GM19099 (cell line): Measurements from ENCODE around the gene MLLT6.
A peak's percentile ranks its signal among the peaks of the same experiment; 100 is the strongest.

Source experiments
- POLR2A ChIP-seq: IDR thresholded peaks from 3 replicates; pipeline ENCODE4 v1.6.1; 2011; ENCODE audit warnings: low read depth; ENCODE audit not compliant: insufficient read length; ENCODE audit errors: extremely low read depth

Gene MLLT6

DNA sequence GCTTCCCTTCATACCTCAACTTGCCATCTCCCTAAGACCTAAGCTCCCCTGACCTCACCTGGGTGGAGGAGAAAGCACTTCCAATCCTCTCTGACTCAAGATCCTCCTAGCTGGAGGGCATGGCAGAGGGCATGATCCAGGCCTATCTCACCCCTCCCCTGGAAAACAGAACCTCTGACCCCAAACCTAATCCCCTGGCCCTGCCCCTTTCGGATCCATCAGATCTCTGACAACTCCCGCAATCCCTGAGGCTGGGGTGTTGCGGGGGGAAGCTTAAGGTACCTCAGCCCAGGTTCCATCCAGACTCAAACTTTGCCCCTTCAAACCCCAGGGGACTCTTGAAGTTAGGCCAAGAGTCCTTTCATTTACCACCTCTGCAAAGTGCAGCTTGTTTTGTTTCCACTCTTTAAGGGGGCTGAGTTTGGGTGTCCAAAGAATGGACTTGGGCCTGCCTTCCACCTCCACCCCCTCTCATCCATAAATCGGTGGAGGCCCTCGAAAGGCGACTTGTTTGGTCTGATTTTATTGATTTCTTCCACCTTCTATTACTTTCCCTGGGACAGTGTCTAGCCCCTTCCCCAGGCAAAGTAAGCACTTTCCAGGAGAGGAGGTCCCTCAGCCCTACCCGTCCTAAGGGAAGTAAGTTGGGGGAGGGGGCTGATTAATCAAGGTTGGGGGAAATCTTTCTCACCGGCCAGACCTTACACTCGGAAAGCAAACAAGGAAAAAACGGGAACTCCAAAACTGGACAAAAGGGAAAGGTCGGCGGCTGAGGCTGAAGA lies 32.9 kb upstream of the MLLT6 start:
- TF ChIP-seq POLR2A, result no peak

GRCh38 chr17:38672788-38673706 lies 32.0 kb upstream of the MLLT6 start:
- no peak for TF ChIP-seq POLR2A

GRCh38 chr17:38673707-38674013 lies 31.4 kb upstream of the MLLT6 start:
- no peak for TF ChIP-seq POLR2A

- TF ChIP-seq POLR2A, result no peak
These were observed 30.9 kb upstream of the MLLT6 start for GRCh38 chr17:38674014-38674748.

DNA sequence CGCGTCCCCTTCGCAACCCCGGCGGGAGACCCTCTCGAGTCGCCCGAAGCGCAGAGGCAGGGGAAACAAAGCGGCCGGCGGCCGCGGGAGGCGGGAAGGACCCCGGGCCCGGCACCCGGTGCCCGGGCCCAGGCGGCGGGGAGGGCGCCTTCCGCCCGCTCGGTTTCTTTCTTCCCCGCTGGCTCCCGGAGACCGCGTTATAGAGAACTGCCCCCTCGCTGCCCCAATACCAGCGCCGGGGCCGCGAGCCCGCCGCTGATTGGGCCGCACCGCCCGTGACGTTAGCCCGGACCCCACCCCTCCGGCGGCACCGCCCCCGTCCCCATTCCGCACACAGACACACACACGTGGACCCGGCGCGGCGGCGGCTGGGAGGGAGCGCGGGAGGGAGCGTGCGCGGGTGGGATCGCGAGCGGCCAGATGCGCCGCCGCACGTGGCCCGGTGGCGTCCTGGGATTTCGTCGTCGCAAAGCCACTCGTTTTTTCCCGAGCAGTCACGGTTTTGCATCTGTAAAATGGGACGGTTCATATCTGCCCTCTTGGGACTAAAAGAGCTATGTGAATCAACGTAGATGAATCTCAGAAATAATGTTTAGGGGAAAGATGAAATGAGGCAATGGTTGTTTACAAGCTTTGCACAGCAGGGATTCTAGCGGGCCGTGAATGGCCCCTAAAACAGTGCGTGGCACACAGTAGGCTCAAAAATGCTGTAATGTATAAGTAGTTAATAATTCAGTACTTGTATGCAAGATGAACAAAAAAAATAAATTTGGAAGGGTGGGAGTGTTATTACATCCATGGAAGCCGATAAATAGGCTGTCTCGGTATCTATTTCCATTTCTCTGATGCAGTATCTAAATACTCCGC lies 30.1 kb upstream of the MLLT6 start, which contains the start of gene EPOP:
TSS of gene EPOP (minus strand) at position 209 of the 867 bp plus-strand sequence. CDS start 462 bp downstream, outside the sequence.
- TF ChIP-seq POLR2A, result peak; percentile 23

DNA sequence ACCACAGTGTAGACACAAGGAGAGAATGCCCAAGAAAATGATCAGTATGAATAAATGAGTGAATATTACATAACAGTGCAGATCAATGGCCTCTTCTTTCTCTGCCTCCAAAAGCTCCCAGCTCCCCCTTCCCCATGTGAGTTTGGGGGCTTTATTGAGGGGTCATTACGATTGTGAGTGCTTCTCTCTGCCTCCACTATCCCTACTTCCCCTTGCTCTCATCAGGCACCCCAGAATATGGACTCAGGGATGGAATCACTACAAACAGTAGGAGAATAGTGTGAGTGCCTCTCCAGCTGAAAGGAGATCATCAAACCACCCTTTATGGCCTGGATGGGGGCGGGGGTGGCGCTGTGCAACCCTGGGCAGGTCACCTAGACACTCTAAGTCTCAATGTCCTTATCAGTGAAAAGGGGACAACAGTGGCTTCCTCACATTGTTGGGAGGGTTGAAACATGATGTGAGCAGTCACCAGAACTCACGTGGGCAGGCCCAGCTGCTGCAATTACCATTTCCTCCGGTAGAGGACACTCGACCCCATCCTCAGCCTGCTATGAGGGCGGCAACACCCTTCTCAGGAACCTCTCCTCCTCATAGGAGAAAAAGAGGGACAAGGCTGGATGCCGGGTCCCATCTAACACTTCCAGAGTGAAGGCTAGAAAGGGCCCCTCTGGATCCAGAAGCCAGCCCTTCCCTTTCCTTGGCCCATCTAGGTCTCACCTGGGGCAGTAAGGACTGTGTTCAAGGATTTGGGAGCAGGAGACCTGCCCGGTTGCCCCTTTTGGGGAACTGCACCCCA lies 28.2 kb upstream of the MLLT6 start:
- TF ChIP-seq POLR2A, result no peak

GRCh38 chr17:38677819-38678218 lies 27.3 kb upstream of the MLLT6 start:
- TF ChIP-seq POLR2A, result no peak

GRCh38 chr17:38681096-38681495 lies 24.0 kb upstream of the MLLT6 start:
- no peak for TF ChIP-seq POLR2A

- no peak for TF ChIP-seq POLR2A
These were observed 19.6 kb upstream of the MLLT6 start for GRCh38 chr17:38685491-38685890.

DNA sequence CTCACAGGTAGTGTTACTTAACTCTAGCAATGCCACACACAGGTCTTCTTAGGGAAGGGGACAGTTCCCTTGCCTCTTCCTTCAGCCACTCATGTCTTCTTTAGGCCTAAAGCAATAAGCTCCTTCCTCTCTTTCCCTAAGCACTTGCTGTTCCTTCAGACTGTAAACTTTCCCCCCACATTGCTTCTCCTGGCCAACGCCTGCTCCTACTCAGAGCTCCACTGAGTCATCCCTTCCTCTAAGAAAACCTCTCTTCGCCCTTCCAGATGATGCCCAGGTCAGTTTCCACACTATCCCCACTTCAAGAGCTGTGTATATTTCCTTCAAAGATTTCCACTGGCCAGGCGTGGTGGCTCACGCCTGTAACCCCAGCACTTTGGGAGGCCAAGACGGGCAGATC lies 17.8 kb upstream of the MLLT6 start:
- TF ChIP-seq POLR2A, result no peak

DNA sequence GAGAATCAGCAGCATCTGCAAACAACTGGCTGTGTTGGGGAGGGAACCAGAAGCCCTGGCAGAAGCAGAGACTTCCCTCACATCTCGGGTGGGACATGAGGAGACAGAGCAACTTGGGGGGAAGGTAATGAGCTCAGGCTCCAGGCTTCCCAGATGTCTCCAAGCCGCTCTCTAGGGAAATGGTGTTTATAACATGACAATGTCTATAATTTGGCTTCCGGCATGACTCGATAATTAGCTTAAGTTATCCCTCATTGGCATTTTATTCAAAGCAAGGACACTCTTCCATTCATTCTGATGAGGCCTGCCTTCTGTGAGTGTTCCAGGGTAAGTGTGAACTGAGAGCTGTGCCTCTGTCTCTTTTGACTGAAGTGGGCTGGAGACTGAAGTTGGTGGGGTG lies 14.7 kb upstream of the MLLT6 start:
- no peak for TF ChIP-seq POLR2A

DNA sequence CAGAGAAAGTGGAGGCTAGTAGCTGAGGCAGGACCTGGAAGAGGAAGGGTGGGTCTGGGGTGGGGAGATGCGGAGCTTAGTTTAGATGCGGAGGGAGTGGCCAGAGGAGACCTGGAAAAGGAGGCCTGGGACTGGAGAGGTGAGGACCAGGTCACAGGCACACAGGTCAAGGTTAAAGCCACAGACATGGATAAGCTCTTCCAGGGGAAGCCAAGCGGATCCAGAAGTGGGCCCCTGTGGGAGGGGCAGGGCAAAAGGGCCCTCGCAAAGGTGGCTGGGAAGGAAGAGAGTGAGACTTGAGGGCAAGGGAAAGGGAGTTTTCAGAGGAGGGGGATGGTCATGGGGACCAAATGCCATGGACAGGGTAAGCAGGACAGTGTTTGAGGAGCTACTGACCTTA lies 13.9 kb upstream of the MLLT6 start:
- no peak for TF ChIP-seq POLR2A

DNA sequence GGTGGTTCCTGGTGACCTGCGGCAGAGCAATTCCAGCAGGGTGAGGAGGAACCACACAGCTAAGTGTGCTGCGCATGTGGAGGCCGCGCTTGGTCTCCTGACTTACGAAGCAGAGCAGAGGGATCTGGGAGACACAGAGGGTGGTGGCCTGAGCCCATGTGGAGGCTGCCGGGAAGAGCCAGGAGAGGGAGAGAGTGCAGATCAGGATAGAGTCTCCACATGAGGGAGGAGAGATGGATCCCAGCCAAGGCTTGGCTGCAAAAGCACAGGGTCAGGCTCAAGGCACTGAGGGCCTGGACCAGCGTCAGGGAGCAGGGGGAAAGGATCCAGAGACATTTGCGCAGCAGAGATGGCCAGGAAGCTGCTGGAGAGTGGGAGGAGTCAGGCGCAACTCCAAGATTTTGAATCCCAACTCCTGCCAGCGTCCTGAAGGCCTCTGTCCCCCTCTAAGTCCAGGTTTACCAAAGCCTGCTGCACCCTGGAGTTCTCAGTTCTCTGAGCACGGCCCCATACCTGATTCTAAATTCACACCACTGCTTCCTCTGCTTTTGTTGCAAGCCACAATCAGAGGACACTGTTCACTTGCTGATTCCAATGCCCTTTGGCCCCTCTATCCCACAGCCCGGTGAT lies 11.3 kb upstream of the MLLT6 start:
- TF ChIP-seq POLR2A, result no peak
